GM12892 (cell line): ENCODE data around the gene GPC4. TPM values are rescaled to one million over a fixed set of nuclear protein-coding genes. Genes with fewer than 3 reads are reported as not detected.

ENCODE experiments used
- DNase-seq: peaks from one replicate; pipeline ENCODE4 v3.0.0; 2011; ENCODE audit not compliant: insufficient read length
- FAIRE-seq: peaks from 2 replicates; lab custom pipeline; 2011; peaks lifted over from hg19 to GRCh38; lab: Jason Lieb, UNC
- POLR2A ChIP-seq: IDR thresholded peaks from 2 replicates; pipeline ENCODE4 v1.6.1; 2011; ENCODE audit warnings: low read depth, low read length, control low read depth
- POLR2AphosphoS5 ChIP-seq: IDR thresholded peaks from 2 replicates; pipeline ENCODE4 v1.6.1; 2011; ENCODE audit warnings: low read depth, low read length, control low read depth
- TAF1 ChIP-seq: IDR thresholded peaks from 2 replicates; pipeline ENCODE4 v1.6.1; 2011; ENCODE audit warnings: low read depth, mild to moderate bottlenecking, control low read depth, low read length, borderline replicate concordance
- polyA plus RNA-seq: library from polyadenylated mRNA; unstranded; fragments of >200 nt; gene quantifications from one replicate; pipeline ENCODE4 v1.2.1, GENCODE V29; 2012; ENCODE audit warnings: missing spikeins, inconsistent platforms; ENCODE audit not compliant: missing spikeins

Gene GPC4
- polyA plus RNA-seq, result 0.15 TPM

- FAIRE-seq (no peak), DNase-seq (no peak)
- TF ChIP-seq TAF1, result no peak
- TF ChIP-seq POLR2A, result no peak
- no peak for TF ChIP-seq POLR2AphosphoS5
These were observed at the start of gene GPC4 for GRCh38 chrX:133415276-133416105. TSS of gene GPC4 (minus strand) at chrX:133415489. CDS start at chrX:133414965, 524 bp downstream.

- TF ChIP-seq POLR2A (no peak), TAF1 (no peak), POLR2AphosphoS5 (no peak)
- FAIRE-seq (no peak), DNase-seq (no peak)
These were observed 45.9 kb upstream of the GPC4 start for GRCh38 chrX:133461231-133461630.

GRCh38 chrX:133454924-133455323 is 39.6 kb upstream of the GPC4 start:
- FAIRE-seq (no peak), DNase-seq (no peak)
- TF ChIP-seq POLR2AphosphoS5 (no peak), TAF1 (no peak), POLR2A (no peak)

GRCh38 chrX:133454491-133454914 is 39.2 kb upstream of the GPC4 start:
- FAIRE-seq (no peak), DNase-seq (no peak)

DNA sequence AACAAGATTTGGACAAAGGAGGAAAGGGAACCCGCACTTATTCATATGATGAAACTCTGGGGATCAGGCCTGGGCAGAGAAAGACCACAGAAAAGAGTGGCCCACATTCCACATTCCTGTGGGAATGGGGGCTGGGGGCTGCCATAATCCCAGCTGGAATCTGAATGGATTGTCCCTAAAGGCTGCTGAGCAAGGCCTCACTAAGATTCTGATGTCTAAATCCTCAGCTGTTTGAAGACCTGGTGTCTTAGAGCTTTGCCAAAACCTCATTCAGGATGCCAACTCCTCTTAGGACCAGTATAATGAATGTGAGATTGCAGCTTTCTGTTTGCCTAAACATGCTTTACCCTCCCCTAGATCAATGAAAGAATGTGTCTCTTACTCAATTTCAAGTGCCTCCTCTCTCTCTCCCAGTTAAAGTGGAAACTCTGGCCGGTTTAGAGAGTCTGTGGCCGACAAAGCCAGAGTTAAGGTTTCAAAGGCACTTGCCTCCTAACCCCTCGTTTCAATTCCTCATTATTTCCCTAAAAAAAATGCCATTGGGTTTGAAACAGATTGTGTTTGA is 33.3 kb upstream of the GPC4 start:
- TF ChIP-seq POLR2AphosphoS5 (no peak), POLR2A (no peak), TAF1 (no peak)
- DNase-seq (no peak), FAIRE-seq (no peak)

More at GRCh38 chrX:133454491-133454914, 39.2 kb upstream of the GPC4 start:
- TF ChIP-seq POLR2AphosphoS5 (no peak), TAF1 (no peak), POLR2A (no peak)

- TF ChIP-seq POLR2A (no peak), TAF1 (no peak), POLR2AphosphoS5 (no peak)
- no peak for DNase-seq
- no peak for FAIRE-seq
These were observed 29.9 kb upstream of the GPC4 start for GRCh38 chrX:133444952-133445831.

GRCh38 chrX:133444196-133444595 is 28.9 kb upstream of the GPC4 start:
- no peak for FAIRE-seq
- TF ChIP-seq TAF1, result no peak
- no peak for TF ChIP-seq POLR2A
- TF ChIP-seq POLR2AphosphoS5, result no peak
- no peak for DNase-seq

DNA sequence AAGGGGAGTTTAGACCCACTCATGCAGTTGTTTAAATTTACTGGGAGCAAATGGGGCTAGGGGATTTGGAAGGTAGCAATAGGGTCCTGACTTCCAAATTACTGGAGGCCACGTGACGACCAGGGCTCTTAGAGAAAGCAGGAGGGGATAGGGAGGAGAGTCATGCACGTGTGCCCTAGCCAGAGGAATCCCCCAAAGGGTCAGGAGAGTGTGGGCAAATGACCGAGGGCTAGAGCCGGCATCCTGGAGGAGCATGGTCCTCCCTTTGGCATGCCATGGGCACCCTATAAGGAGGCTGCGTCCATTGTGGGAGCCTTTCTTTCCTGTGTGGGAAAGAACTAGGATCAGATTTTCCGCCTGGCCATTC is 25.5 kb upstream of the GPC4 start:
- no peak for DNase-seq
- TF ChIP-seq TAF1 (no peak), POLR2A (no peak), POLR2AphosphoS5 (no peak)
- no peak for FAIRE-seq

DNA sequence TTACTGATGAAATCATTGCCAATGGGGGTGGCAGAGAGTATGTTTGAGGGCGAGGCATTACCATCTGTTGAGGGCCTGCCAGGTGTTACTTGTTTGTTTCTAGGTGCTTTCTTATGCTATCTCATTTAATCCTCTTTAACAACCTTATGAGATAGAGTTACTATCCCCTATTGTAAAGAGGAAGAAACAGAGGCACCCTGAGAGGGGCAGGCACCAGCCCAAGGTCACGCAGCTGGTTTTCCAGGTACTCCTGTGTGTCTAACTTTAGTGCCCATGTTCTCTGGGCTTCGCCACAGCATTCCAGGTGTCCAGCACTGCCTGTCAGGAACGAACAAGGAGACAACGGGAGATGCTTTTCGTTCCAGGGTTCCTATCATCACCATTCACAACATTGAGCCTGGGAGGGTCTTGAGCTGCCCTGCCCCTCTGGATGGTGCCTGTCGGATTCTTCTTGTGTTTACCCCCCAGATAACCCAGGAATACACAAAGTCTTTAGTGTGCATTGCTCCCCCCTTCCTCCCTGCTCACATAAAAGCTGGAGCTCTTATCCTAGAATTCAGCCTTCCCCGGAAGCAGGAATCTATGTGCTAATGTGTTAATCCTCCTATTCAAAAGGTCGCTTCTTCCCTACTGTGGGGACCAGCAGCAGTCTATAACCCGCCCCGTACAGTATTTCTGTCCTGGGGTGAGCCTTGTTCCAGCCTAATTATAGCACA is 24.9 kb upstream of the GPC4 start:
- no peak for DNase-seq
- TF ChIP-seq POLR2A (no peak), POLR2AphosphoS5 (no peak), TAF1 (no peak)
- FAIRE-seq, result no peak

DNA sequence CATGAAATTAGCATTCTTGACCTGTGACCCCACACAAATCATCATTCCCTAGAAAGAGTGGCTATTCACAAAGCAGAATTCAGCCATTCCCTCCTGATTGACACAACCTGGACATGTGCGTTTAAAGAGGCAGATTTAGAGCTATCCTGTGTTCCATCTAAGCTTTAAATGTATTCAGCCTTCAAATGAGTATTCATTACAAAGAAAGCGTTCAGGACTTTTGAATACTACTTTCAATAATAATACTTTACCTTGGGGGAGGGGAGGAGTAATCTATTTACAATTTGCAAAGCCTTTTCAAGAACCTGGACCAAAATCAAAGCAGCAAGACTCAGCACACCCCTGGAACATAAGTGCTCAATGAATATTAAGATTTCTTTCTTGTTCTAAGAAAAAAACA is 22.5 kb upstream of the GPC4 start:
- TF ChIP-seq TAF1 (no peak), POLR2AphosphoS5 (no peak)
- DNase-seq, result no peak
- no peak for FAIRE-seq

DNA sequence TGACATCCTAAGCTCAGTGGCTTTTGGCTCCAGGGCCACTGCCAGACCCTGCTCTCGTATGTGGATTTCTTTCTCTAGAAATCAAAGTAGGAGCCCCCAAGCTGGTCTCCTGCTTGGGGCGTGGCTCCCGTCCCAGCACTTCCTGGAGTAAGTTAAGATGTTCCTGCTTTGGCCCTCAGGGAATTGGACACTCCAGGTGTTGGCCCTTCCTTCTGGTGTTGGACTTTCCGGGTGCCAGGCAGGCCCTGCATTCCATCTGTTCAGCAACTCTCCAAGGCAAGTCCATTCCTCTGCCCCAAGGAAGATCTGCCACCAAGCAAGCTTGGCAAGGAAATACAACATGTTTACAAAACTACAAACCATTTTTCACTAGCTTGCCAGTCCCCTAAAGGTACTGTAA is 22.1 kb upstream of the GPC4 start:
- DNase-seq (no peak), FAIRE-seq (no peak)
- TF ChIP-seq POLR2AphosphoS5 (no peak), POLR2A (no peak), TAF1 (no peak)
